Small intestine (tissue), 16 donors: ENCODE measurements around the gene ATG12. TPM values are rescaled to one million over a fixed set of nuclear protein-coding genes. Genes with fewer than 3 reads are reported as not detected.
"Not testable (repeated sequence)": the region's sequence is repeated elsewhere in the genome, so short reads cannot be mapped to it uniquely, and the experiment has no call there.

Experiments
- DNase-seq, 2 donors: peaks; one replicate each; pipeline versions ENCODE4 v3.0.0 to v3.0.0-alpha.2; 2013
- FAIRE-seq: peaks from 2 replicates; lab custom pipeline; 2012; peaks lifted over from hg19 to GRCh38; lab: Jason Lieb, UNC
- H3K27ac ChIP-seq, 3 donors: one replicate each; pipeline ENCODE4 v1.5.1; 2013; ENCODE audit warnings: low read length in 2 of 3, mild to moderate bottlenecking in 2 of 3, control low read depth in 1 of 3, inconsistent platforms in 1 of 3, low read depth in 1 of 3, moderate library complexity in 1 of 3
- H3K27me3 ChIP-seq, 3 donors: one replicate each; pipeline ENCODE4 v1.6.1; 2013; ENCODE audit warnings: low read length in 3 of 3, inconsistent platforms in 1 of 3; ENCODE audit not compliant: control insufficient read depth in 3 of 3, insufficient read depth in 3 of 3
- H3K36me3 ChIP-seq, 3 donors: one replicate each; pipeline ENCODE4 v1.6.1; 2013; ENCODE audit warnings: low read length in 3 of 3, inconsistent platforms in 1 of 3, low read depth in 1 of 3, mild to moderate bottlenecking in 1 of 3, moderate library complexity in 1 of 3; ENCODE audit not compliant: control insufficient read depth in 3 of 3, insufficient read depth in 2 of 3
- H3K4me1 ChIP-seq, 3 donors: one replicate each; pipeline ENCODE4 v1.6.1; 2013; ENCODE audit warnings: low read length in 2 of 3, inconsistent platforms in 1 of 3, low read depth in 1 of 3, mild to moderate bottlenecking in 1 of 3, moderate library complexity in 1 of 3; ENCODE audit not compliant: control insufficient read depth in 3 of 3, insufficient read depth in 2 of 3
- H3K4me3 ChIP-seq, 3 donors: one replicate each; pipeline ENCODE4 v1.5.1; 2013; ENCODE audit warnings: low read length in 3 of 3, control low read depth in 1 of 3, inconsistent platforms in 1 of 3, low read depth in 1 of 3, mild to moderate bottlenecking in 1 of 3, moderate library complexity in 1 of 3
- H3K9me3 ChIP-seq, 2 donors: one replicate each; pipeline ENCODE4 v1.6.1; 2013; ENCODE audit warnings: low read depth in 1 of 2, low read length in 1 of 2; ENCODE audit not compliant: control insufficient read depth in 2 of 2, insufficient read depth in 1 of 2
- WGBS, 3 donors: extraction: QIAGEN DNeasy Blood & Tissue Kit; methylation state at CpG; one replicate each; pipeline ENCODE4 v1.1.7; 2013; 5-methylcytosine and 5-hydroxymethylcytosine counted together
- long read RNA-seq, 10 donors: transcript quantifications; one replicate each; lab custom pipeline, GENCODE V29; 2026
- polyA plus RNA-seq, 4 donors: library from polyadenylated mRNA; stranded (reverse) in 3 of 4; unstranded in 1 of 4; fragments of 200-250 nt in 3 of 4; fragments of 120-200 nt in 1 of 4; gene quantifications; one replicate each; pipeline versions ENCODE4 v1.2.1 to v1.2.3, GENCODE V29; 2013
- donor health status: healthy with polysubstance abuse.
- donor health status: control.
- donor health status: control.
- donor health status: Bipolar disorder and iron deficiency.
- donor health status: healthy.

Gene ATG12
- 10 to 100 TPM; 28.6 to 76.7 (median 30.2) TPM for polyA plus RNA-seq
- long read RNA-seq, donor 1, full-length matches to known transcripts: 40 of 40 reads
- long read RNA-seq, donor 1, partial matches to known transcripts: 0 of 40 reads
- long read RNA-seq, donor 1, other reads (novel, unspliced or antisense): 0 of 40 reads
- long read RNA-seq, donor 2, full-length matches to known transcripts: 4 of 4 reads
- long read RNA-seq, donor 2, partial matches to known transcripts: 0 of 4 reads
- long read RNA-seq, donor 2, other reads (novel, unspliced or antisense): 0 of 4 reads
- long read RNA-seq, donor 3, full-length matches to known transcripts: 14 of 110 reads
- long read RNA-seq, donor 3, partial matches to known transcripts: 7 of 110 reads
- long read RNA-seq, donor 3, other reads (novel, unspliced or antisense): 89 of 110 reads
- long read RNA-seq, donor 4: 0 reads
- long read RNA-seq, donor 5, full-length matches to known transcripts: 7 of 7 reads
- long read RNA-seq, donor 5, partial matches to known transcripts: 0 of 7 reads
- long read RNA-seq, donor 5, other reads (novel, unspliced or antisense): 0 of 7 reads
- long read RNA-seq, donor 6, full-length matches to known transcripts: 23 of 38 reads
- long read RNA-seq, donor 6, partial matches to known transcripts: 15 of 38 reads
- long read RNA-seq, donor 6, other reads (novel, unspliced or antisense): 0 of 38 reads
- long read RNA-seq, donor 7, full-length matches to known transcripts: 33 of 201 reads
- long read RNA-seq, donor 7, partial matches to known transcripts: 21 of 201 reads
- long read RNA-seq, donor 7, other reads (novel, unspliced or antisense): 147 of 201 reads
- long read RNA-seq, donor 8, full-length matches to known transcripts: 7 of 20 reads
- long read RNA-seq, donor 8, partial matches to known transcripts: 13 of 20 reads
- long read RNA-seq, donor 8, other reads (novel, unspliced or antisense): 0 of 20 reads
- long read RNA-seq, donor 9, full-length matches to known transcripts: 8 of 8 reads
- long read RNA-seq, donor 9, partial matches to known transcripts: 0 of 8 reads
- long read RNA-seq, donor 9, other reads (novel, unspliced or antisense): 0 of 8 reads
- long read RNA-seq, donor 10, full-length matches to known transcripts: 24 of 24 reads
- long read RNA-seq, donor 10, partial matches to known transcripts: 0 of 24 reads
- long read RNA-seq, donor 10, other reads (novel, unspliced or antisense): 0 of 24 reads

- FAIRE-seq (no peak), DNase-seq (peak; percentile 96 to 99)
- Histone ChIP-seq H3K4me3 (peak within 1 kb of the TSS; percentile 77 to 100 (median 91)), H3K27me3 (no peaks in the 10 kb centered on the region), H3K27ac (peak within 1 kb of the TSS; percentile 84 to 97 (median 93)), H3K4me1 (peaks cover 2 to 7% (median 3%) of the 10 kb centered on the region in 3 donors), H3K36me3 (peaks cover 0 to 4% (median 0%) of the 10 kb centered on the region in 3 donors), H3K9me3 (no peaks in the 10 kb centered on the region)
- WGBS, 3 donors: 7 to 9% (median 8%) methylated on average over 65 of the region's 65 CpGs
Measured at GRCh38 chr5:115841382-115842088, at the start of gene ATG12, which contains the start of gene AP3S1. TSS of gene ATG12 (minus strand) at chr5:115841565. CDS start at chr5:115841552, 13 bp downstream. TSS of gene AP3S1 (plus strand) at chr5:115841935. CDS start at chr5:115842038, 103 bp downstream.

GRCh38 chr5:115888027-115888426 is 46.7 kb upstream of the ATG12 start:
- H3K36me3 ChIP-seq: peaks cover 0 to 11% (median 0%) of the 10 kb centered on the region in 3 donors
- peaks cover 0 to 3% (median 0%) of the 10 kb centered on the region in 3 donors for H3K4me1 ChIP-seq
- 44 to 72% (median 58%) methylated on average over 1 of the region's 1 CpG for WGBS, 3 donors
- peak in 1 of 2 donors; percentile 18 for DNase-seq
- peak; percentile 26 for FAIRE-seq
- H3K4me3 ChIP-seq: no peak overlapping the region
- H3K27ac ChIP-seq: no peak overlapping the region
- H3K27me3 ChIP-seq: no peaks in the 10 kb centered on the region
- no peaks in the 10 kb centered on the region for H3K9me3 ChIP-seq

- FAIRE-seq (peak; percentile 51), DNase-seq (peak; percentile 63 to 94)
- Histone ChIP-seq H3K36me3 (peaks cover 0 to 16% (median 0%) of the 10 kb centered on the region in 3 donors), H3K27ac (peak overlapping the region; percentile 42 to 73 (median 64))
- H3K4me3 ChIP-seq, H3K4me1 ChIP-seq, H3K27me3 ChIP-seq, H3K9me3 ChIP-seq: not testable (repeated sequence)
- WGBS, 3 donors: 16 to 63% (median 35%) methylated on average over 3 of the region's 3 CpGs
Measured at GRCh38 chr5:115885208-115885607, 43.8 kb upstream of the ATG12 start.

- no peaks in the 10 kb centered on the region for H3K27me3 ChIP-seq
- peak overlapping the region in 2 of 3 donors; percentile 42 to 48 for H3K27ac ChIP-seq
- H3K4me3 ChIP-seq: no peak overlapping the region
- WGBS, 3 donors: 55 to 78% (median 59%) methylated on average over 1 of the region's 1 CpG
- DNase-seq: no peak
- H3K9me3 ChIP-seq: peaks cover 0 to 7% of the 10 kb centered on the region in 2 donors
- H3K36me3 ChIP-seq: peaks cover 0 to 16% (median 0%) of the 10 kb centered on the region in 3 donors
- FAIRE-seq: no peak
- H3K4me1 ChIP-seq: peaks cover 0 to 3% (median 0%) of the 10 kb centered on the region in 3 donors
Measured at GRCh38 chr5:115884704-115885103, 43.3 kb upstream of the ATG12 start.

- not testable (repeated sequence) for H3K27ac ChIP-seq, H3K4me3 ChIP-seq, FAIRE-seq, DNase-seq, H3K4me1 ChIP-seq, H3K9me3 ChIP-seq, H3K27me3 ChIP-seq
- WGBS, 3 donors: 97 to 98% (median 97%) methylated on average over 8 of the region's 8 CpGs
- peaks cover 0 to 16% (median 0%) of the 10 kb centered on the region in 3 donors for H3K36me3 ChIP-seq
Measured at GRCh38 chr5:115882434-115882833, 41.1 kb upstream of the ATG12 start.

- H3K27me3 ChIP-seq, H3K4me1 ChIP-seq, H3K4me3 ChIP-seq, H3K9me3 ChIP-seq, H3K27ac ChIP-seq, FAIRE-seq, H3K36me3 ChIP-seq, DNase-seq: not testable (repeated sequence)
- WGBS, 3 donors: 95 to 97% (median 96%) methylated on average over 5 of the region's 5 CpGs
Measured at GRCh38 chr5:115877342-115877741, 36.0 kb upstream of the ATG12 start.

GRCh38 chr5:115875447-115875846 is 34.1 kb upstream of the ATG12 start:
- DNase-seq (no peak), FAIRE-seq (no peak)
- 89 to 98% (median 90%) methylated on average over 2 of the region's 2 CpGs for WGBS, 3 donors

More at GRCh38 chr5:115875447-115875846, 34.1 kb upstream of the ATG12 start:
- Histone ChIP-seq H3K27me3 (no peaks in the 10 kb centered on the region), H3K36me3 (peaks cover 2 to 10% (median 3%) of the 10 kb centered on the region in 3 donors), H3K27ac (no peak overlapping the region), H3K9me3 (no peaks in the 10 kb centered on the region), H3K4me3 (no peak overlapping the region), H3K4me1 (no peaks in the 10 kb centered on the region)
